Astrocyte (in vitro differentiated cells and primary cell): ENCODE data around the gene RTN4IP1. TPM values are rescaled to one million over a fixed set of nuclear protein-coding genes. Genes with fewer than 3 reads are reported as not detected.

Experiments used
- DNase-seq: peaks from one replicate; pipeline ENCODE4 v3.0.0-alpha.2; 2010; ENCODE audit warnings: low read depth
- FAIRE-seq: peaks from 2 replicates; lab custom pipeline; 2011; peaks lifted over from hg19 to GRCh38; lab: Jason Lieb, UNC
- H2AFZ ChIP-seq: 2 replicates; pipeline ENCODE4 v1.6.0; 2012; ENCODE audit warnings: low read depth, low read length, inconsistent platforms
- H3K27ac ChIP-seq: 2 replicates; pipeline ENCODE4 v1.5.1; 2011; ENCODE audit warnings: low read depth, low read length, inconsistent platforms
- H3K27me3 ChIP-seq: 2 replicates; pipeline ENCODE4 v1.6.0; 2011; ENCODE audit warnings: low read length, inconsistent platforms; ENCODE audit not compliant: insufficient read depth
- H3K36me3 ChIP-seq: 2 replicates; pipeline ENCODE4 v1.5.1; 2011; ENCODE audit warnings: low read length, inconsistent platforms; ENCODE audit not compliant: insufficient read depth
- H3K4me1 ChIP-seq: 2 replicates; pipeline ENCODE4 v1.5.1; 2011; ENCODE audit warnings: low read length, inconsistent platforms; ENCODE audit not compliant: insufficient read depth
- H3K4me2 ChIP-seq: 2 replicates; pipeline ENCODE4 v1.6.0; 2012; ENCODE audit warnings: low read length, inconsistent platforms
- H3K4me3 ChIP-seq: 2 replicates; pipeline ENCODE4 v1.5.1; 2011; ENCODE audit warnings: low read depth, mild to moderate bottlenecking, low read length, inconsistent platforms; ENCODE audit not compliant: insufficient read depth
- H3K79me2 ChIP-seq: 2 replicates; pipeline ENCODE4 v1.6.0; 2012; ENCODE audit warnings: mild to moderate bottlenecking, low read length, inconsistent platforms; ENCODE audit not compliant: insufficient read depth
- H3K9ac ChIP-seq: 2 replicates; pipeline ENCODE4 v1.6.0; 2012; ENCODE audit warnings: mild to moderate bottlenecking, low read length, inconsistent platforms
- H3K9me3 ChIP-seq: 2 replicates; pipeline ENCODE4 v1.5.1; 2012; ENCODE audit warnings: low read depth, mild to moderate bottlenecking, low read length, inconsistent platforms; ENCODE audit not compliant: insufficient read depth
- H4K20me1 ChIP-seq: 2 replicates; pipeline ENCODE4 v1.6.0; 2012; ENCODE audit warnings: low read length, inconsistent platforms; ENCODE audit not compliant: insufficient read depth
- H3K27ac Mint-ChIP-seq: one replicate; pipeline ENCODE4 v1.8.0; 2021; ENCODE audit warnings: mild to moderate bottlenecking, mixed read lengths; ENCODE audit not compliant: unreplicated experiment
- H3K27me3 Mint-ChIP-seq: one replicate; pipeline ENCODE4 v1.8.0; 2021; ENCODE audit warnings: low read depth, mixed read lengths; ENCODE audit not compliant: unreplicated experiment
- H3K36me3 Mint-ChIP-seq: one replicate; pipeline ENCODE4 v1.8.0; 2021; ENCODE audit warnings: low read depth, mixed read lengths; ENCODE audit not compliant: unreplicated experiment
- H3K4me1 Mint-ChIP-seq: one replicate; pipeline ENCODE4 v1.8.0; 2021; ENCODE audit warnings: low read depth, mixed read lengths; ENCODE audit not compliant: unreplicated experiment
- H3K4me3 Mint-ChIP-seq: one replicate; pipeline ENCODE4 v1.8.0; 2021; ENCODE audit warnings: mild to moderate bottlenecking, moderate library complexity, mixed read lengths; ENCODE audit not compliant: unreplicated experiment
- H3K9me3 Mint-ChIP-seq: one replicate; pipeline ENCODE4 v1.8.0; 2021; ENCODE audit warnings: mild to moderate bottlenecking, mixed read lengths; ENCODE audit not compliant: unreplicated experiment
- CTCF ChIP-seq: IDR thresholded peaks from 2 replicates; pipeline ENCODE4 v1.5.1; 2011; ENCODE audit warnings: low read depth, mild to moderate bottlenecking, inconsistent platforms, low read length, moderate library complexity; ENCODE audit not compliant: insufficient read depth
- EZH2 ChIP-seq: IDR thresholded peaks from 2 replicates; pipeline ENCODE4 v1.6.1; 2012; ENCODE audit warnings: mild to moderate bottlenecking, low read length, inconsistent platforms; ENCODE audit not compliant: insufficient read depth
- total RNA-seq: library from RNA; stranded (reverse); gene quantifications from 2 replicates; pipeline ENCODE4 v1.2.1, GENCODE V29; 2021

Gene RTN4IP1
- total RNA-seq, 1 donor from 2014 or later = 5.3 TPM

GRCh38 chr6:106662458-106662857, 33.2 kb upstream of the RTN4IP1 start:
- H3K79me2 ChIP-seq = no peaks in the 10 kb centered on the region
- H3K4me2 ChIP-seq = no peak overlapping the region
- H3K4me1 ChIP-seq = no peaks in the 10 kb centered on the region
- H3K36me3 ChIP-seq = peaks cover 6% of the 10 kb centered on the region
- Mint-ChIP-seq H3K36me3 (peaks cover 29% of the 10 kb centered on the region), H3K27ac (no peak overlapping the region), H3K4me3 (no peak overlapping the region), H3K4me1 (no peaks in the 10 kb centered on the region), H3K27me3 (no peaks in the 10 kb centered on the region), H3K9me3 (peaks cover 8% of the 10 kb centered on the region)
- no peak overlapping the region for H3K9ac ChIP-seq
- no peak for FAIRE-seq
- no peak overlapping the region for H2AFZ ChIP-seq
- no peak for DNase-seq
- H4K20me1 ChIP-seq = no peaks in the 10 kb centered on the region
- TF ChIP-seq EZH2 = no peak
- no peak for TF ChIP-seq CTCF
- H3K27me3 ChIP-seq = no peaks in the 10 kb centered on the region
- no peak overlapping the region for H3K4me3 ChIP-seq
- H3K27ac ChIP-seq = no peak overlapping the region
- no peaks in the 10 kb centered on the region for H3K9me3 ChIP-seq

- Histone ChIP-seq H3K79me2 (no peaks in the 10 kb centered on the region), H4K20me1 (no peaks in the 10 kb centered on the region), H3K27ac (no peak overlapping the region), H3K4me3 (no peak overlapping the region), H3K9me3 (no peaks in the 10 kb centered on the region), H3K9ac (no peak overlapping the region), H3K36me3 (peaks cover 6% of the 10 kb centered on the region), H3K4me2 (no peak overlapping the region), H2AFZ (no peak overlapping the region), H3K4me1 (no peaks in the 10 kb centered on the region), H3K27me3 (no peaks in the 10 kb centered on the region)
- Mint-ChIP-seq H3K9me3 (peaks cover 11% of the 10 kb centered on the region), H3K36me3 (peaks cover 33% of the 10 kb centered on the region), H3K4me1 (no peaks in the 10 kb centered on the region), H3K27me3 (no peaks in the 10 kb centered on the region), H3K4me3 (no peak overlapping the region), H3K27ac (no peak overlapping the region)
- no peak for FAIRE-seq
- DNase-seq = no peak
- TF ChIP-seq EZH2 = no peak
- no peak for TF ChIP-seq CTCF
Observed at GRCh38 chr6:106659859-106660258, 30.6 kb upstream of the RTN4IP1 start.

GRCh38 chr6:106658469-106658868, 29.2 kb upstream of the RTN4IP1 start:
- H3K27me3 Mint-ChIP-seq = no peaks in the 10 kb centered on the region
- Histone ChIP-seq H3K9me3 (no peaks in the 10 kb centered on the region), H3K4me3 (no peak overlapping the region), H3K36me3 (peaks cover 6% of the 10 kb centered on the region), H3K79me2 (no peaks in the 10 kb centered on the region), H3K27me3 (no peaks in the 10 kb centered on the region), H2AFZ (no peak overlapping the region), H3K4me1 (no peaks in the 10 kb centered on the region), H3K4me2 (no peak overlapping the region), H3K27ac (no peak overlapping the region), H4K20me1 (no peaks in the 10 kb centered on the region), H3K9ac (no peak overlapping the region)
- FAIRE-seq (no peak), DNase-seq (no peak)
- TF ChIP-seq CTCF = no peak
- TF ChIP-seq EZH2 = no peak
- no peaks in the 10 kb centered on the region for H3K4me1 Mint-ChIP-seq
- peaks cover 33% of the 10 kb centered on the region for H3K36me3 Mint-ChIP-seq
- peaks cover 11% of the 10 kb centered on the region for H3K9me3 Mint-ChIP-seq
- no peak overlapping the region for H3K27ac Mint-ChIP-seq
- H3K4me3 Mint-ChIP-seq = no peak overlapping the region
